ENCODE measurements around the gene SFXN3.

DNA sequence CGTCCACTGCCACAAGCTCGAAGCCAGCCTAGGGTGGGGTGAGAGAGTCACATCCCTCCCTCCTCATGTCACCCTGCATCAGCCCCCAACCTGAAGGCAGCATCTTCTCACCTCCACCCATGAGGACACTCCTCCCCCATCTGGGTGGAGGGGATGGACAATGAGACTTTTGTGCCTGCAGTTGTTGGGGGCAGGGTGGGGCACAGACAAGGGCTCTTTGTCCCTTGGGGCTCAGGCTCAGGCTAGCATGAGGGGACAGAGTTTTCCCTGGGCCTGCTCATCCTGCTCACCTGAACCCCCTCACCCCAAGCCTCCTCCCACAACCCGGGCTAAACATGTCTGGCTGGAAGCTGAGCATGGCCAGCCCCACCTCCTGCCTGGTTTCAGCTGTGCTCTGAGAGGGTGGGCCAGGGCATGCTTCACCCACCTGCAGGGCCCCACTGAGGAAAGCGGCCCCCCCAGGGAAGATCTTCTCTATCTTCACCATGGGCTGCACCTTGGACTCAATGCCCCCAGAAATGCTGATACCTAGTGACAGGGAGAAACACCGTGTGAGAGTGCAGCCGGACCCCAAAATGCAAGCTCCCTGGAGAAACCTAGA is 22.1 kb upstream of the SFXN3 start:
- TF ChIP-seq, protein P1, sequence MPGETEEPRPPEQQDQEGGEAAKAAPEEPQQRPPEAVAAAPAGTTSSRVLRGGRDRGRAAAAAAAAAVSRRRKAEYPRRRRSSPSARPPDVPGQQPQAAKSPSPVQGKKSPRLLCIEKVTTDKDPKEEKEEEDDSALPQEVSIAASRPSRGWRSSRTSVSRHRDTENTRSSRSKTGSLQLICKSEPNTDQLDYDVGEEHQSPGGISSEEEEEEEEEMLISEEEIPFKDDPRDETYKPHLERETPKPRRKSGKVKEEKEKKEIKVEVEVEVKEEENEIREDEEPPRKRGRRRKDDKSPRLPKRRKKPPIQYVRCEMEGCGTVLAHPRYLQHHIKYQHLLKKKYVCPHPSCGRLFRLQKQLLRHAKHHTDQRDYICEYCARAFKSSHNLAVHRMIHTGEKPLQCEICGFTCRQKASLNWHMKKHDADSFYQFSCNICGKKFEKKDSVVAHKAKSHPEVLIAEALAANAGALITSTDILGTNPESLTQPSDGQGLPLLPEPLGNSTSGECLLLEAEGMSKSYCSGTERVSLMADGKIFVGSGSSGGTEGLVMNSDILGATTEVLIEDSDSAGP (CRISPR knock-in tag; IDR thresholded peaks at IDR 0.05; ENCODE audit: borderline replicate concordance): no peak
- no peak for TF ChIP-seq GABPA (IDR thresholded peaks at IDR 0.05; ENCODE audit: low read depth, low read length)
- TF ChIP-seq GABPA (CRISPR knock-in tag; IDR thresholded peaks at IDR 0.05; ENCODE audit: low read depth): no peak
- no peak for TF ChIP-seq JUN (CRISPR knock-in tag; IDR thresholded peaks at IDR 0.05)
- no peak for TF ChIP-seq SSRP1 (CRISPR knock-in tag; IDR thresholded peaks at IDR 0.05)
- TF ChIP-seq, protein P2, sequence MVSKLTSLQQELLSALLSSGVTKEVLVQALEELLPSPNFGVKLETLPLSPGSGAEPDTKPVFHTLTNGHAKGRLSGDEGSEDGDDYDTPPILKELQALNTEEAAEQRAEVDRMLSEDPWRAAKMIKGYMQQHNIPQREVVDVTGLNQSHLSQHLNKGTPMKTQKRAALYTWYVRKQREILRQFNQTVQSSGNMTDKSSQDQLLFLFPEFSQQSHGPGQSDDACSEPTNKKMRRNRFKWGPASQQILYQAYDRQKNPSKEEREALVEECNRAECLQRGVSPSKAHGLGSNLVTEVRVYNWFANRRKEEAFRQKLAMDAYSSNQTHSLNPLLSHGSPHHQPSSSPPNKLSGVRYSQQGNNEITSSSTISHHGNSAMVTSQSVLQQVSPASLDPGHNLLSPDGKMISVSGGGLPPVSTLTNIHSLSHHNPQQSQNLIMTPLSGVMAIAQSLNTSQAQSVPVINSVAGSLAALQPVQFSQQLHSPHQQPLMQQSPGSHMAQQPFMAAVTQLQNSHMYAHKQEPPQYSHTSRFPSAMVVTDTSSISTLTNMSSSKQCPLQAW (CRISPR knock-in tag; IDR thresholded peaks at IDR 0.05): no peak
- TF ChIP-seq ASH2L (IDR thresholded peaks at IDR 0.05; ENCODE audit: insufficient read length, low read depth, low read length): no peak
- TF ChIP-seq CHD4 (IDR thresholded peaks at IDR 0.05; ENCODE audit: borderline replicate concordance, low read length): no peak
- TF ChIP-seq, protein P3, sequence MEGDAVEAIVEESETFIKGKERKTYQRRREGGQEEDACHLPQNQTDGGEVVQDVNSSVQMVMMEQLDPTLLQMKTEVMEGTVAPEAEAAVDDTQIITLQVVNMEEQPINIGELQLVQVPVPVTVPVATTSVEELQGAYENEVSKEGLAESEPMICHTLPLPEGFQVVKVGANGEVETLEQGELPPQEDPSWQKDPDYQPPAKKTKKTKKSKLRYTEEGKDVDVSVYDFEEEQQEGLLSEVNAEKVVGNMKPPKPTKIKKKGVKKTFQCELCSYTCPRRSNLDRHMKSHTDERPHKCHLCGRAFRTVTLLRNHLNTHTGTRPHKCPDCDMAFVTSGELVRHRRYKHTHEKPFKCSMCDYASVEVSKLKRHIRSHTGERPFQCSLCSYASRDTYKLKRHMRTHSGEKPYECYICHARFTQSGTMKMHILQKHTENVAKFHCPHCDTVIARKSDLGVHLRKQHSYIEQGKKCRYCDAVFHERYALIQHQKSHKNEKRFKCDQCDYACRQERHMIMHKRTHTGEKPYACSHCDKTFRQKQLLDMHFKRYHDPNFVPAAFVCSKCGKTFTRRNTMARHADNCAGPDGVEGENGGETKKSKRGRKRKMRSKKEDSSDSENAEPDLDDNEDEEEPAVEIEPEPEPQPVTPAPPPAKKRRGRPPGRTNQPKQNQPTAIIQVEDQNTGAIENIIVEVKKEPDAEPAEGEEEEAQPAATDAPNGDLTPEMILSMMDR (CRISPR knock-in tag; IDR thresholded peaks at IDR 0.05): peak; percentile 3; the same call in 1 of the 2 replicates
- TF ChIP-seq ZNF746 (CRISPR knock-in tag; IDR thresholded peaks at IDR 0.05): 0 out of 2 replicates have a peak, but pooled peaks have one; percentile 48
- TF ChIP-seq, protein P4, sequence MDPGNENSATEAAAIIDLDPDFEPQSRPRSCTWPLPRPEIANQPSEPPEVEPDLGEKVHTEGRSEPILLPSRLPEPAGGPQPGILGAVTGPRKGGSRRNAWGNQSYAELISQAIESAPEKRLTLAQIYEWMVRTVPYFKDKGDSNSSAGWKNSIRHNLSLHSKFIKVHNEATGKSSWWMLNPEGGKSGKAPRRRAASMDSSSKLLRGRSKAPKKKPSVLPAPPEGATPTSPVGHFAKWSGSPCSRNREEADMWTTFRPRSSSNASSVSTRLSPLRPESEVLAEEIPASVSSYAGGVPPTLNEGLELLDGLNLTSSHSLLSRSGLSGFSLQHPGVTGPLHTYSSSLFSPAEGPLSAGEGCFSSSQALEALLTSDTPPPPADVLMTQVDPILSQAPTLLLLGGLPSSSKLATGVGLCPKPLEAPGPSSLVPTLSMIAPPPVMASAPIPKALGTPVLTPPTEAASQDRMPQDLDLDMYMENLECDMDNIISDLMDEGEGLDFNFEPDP (CRISPR knock-in tag; conservative IDR thresholded peaks at IDR 0.05): no peak
- TF ChIP-seq, protein P5, sequence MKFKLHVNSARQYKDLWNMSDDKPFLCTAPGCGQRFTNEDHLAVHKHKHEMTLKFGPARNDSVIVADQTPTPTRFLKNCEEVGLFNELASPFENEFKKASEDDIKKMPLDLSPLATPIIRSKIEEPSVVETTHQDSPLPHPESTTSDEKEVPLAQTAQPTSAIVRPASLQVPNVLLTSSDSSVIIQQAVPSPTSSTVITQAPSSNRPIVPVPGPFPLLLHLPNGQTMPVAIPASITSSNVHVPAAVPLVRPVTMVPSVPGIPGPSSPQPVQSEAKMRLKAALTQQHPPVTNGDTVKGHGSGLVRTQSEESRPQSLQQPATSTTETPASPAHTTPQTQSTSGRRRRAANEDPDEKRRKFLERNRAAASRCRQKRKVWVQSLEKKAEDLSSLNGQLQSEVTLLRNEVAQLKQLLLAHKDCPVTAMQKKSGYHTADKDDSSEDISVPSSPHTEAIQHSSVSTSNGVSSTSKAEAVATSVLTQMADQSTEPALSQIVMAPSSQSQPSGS (CRISPR knock-in tag; IDR thresholded peaks at IDR 0.05): no peak
- TF ChIP-seq CBFB (CRISPR knock-in tag; IDR thresholded peaks at IDR 0.05): no peak
